Hair follicle dermal papilla cell (primary cell): ENCODE measurements around the gene HOOK1. TPM values are rescaled to one million over a fixed set of nuclear protein-coding genes. Genes with fewer than 3 reads are reported as not detected.

Experiments
- total RNA-seq: library from RNA; depleted of rRNA; stranded (reverse); fragments of >200 nt; gene quantifications from 2 replicates; pipeline ENCODE4 v1.2.3, GENCODE V29; 2012

The HOOK1 gene
- not detected in 2 replicates for total RNA-seq

DNA sequence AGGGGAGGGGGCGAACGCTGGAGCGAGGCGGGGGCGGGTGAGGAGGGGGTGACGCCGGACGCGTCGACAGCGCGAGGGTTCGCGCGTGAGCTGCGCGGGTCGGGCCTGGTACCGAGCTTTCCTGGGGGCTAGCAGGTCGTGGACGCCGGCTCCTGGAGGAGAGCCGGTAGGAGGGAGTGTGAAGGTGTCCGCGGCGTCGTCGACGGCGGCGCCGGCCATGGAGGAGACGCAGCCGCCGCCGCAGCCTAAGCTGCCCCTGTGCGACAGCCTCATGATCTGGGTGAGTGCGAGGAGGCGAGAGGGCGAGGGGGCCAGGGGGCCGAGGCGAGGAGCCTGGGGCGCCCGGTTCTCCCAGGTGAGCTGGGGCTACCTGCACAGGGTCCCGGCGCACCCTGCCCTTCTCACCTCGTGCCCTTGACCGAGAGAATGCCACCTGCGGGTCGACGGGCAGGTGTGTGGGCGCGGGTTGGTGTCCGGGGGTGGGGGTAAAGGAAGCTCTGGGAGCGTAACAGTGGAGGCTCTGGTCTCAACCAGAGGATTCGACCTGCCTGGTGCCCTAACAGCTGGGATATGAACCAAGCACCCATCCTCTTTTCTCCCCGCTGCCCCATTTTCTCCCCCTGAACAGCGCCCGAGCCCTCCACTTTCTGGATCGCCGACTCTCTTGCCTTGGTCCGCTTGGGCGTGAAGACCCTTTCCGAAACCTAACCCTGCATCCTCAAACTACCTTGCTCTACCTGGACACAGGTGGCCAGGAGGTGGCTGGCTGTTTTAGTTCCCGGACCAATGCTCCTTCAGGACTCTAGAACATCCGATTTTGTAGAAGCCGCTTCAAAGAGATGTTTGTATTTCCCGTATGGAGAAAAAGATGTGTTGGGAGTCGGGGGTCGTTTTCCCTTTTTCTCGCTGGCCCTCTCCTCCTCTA lies at the start of gene HOOK1:
HOOK1 (plus strand) TSS at position 49 of the 925 bp plus-strand sequence; CDS start at position 218, 169 bp downstream.

Other genes starting within 250 kb of the HOOK1 start
- 0.16 TPM in 1 of 2 replicates, not detected in the other for gene CYP2J2, start 111.8 kb downstream of the HOOK1 start, total RNA-seq